HG02642 (cell line): Measurements from ENCODE around the gene FANCC.
A peak's percentile ranks its signal among the peaks of the same experiment; 100 is the strongest.

Experiments used
- ATAC-seq: cut with Tn5 transposase; IDR thresholded peaks from one replicate; pipeline ENCODE4 v1.9.1; 2021; ENCODE audit warnings: mild to moderate bottlenecking; ENCODE audit not compliant: unreplicated experiment, poor library complexity

Gene FANCC

GRCh38 chr9:95157481-95158151 lies 159.9 kb downstream of the FANCC start:
- ATAC-seq = peak; percentile 80

GRCh38 chr9:95156074-95156473 lies 161.4 kb downstream of the FANCC start:
- no peak for ATAC-seq

- no peak for ATAC-seq
Observed at GRCh38 chr9:95155220-95155619, 162.3 kb downstream of the FANCC start.

DNA sequence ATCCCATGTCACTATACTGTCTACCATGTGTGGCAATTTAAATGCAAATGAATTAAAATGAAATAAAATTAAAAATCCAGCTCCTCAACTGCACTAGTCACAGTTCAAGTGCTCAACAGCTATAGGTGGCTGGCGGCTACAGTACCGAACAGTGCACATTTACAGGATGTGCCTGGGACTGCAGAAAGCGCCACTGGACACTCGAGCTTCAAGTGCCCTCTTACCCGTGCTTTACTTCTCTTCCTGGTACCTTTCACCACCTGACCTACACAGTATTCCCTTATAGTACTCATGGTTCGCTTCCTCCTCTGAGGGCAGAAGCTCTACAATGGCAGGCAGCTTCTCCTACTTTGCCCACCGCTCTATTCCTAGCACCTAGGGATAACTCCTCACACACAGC lies 166.6 kb downstream of the FANCC start:
- ATAC-seq = no peak

GRCh38 chr9:95148208-95148520 lies 169.3 kb downstream of the FANCC start:
- no peak for ATAC-seq

DNA sequence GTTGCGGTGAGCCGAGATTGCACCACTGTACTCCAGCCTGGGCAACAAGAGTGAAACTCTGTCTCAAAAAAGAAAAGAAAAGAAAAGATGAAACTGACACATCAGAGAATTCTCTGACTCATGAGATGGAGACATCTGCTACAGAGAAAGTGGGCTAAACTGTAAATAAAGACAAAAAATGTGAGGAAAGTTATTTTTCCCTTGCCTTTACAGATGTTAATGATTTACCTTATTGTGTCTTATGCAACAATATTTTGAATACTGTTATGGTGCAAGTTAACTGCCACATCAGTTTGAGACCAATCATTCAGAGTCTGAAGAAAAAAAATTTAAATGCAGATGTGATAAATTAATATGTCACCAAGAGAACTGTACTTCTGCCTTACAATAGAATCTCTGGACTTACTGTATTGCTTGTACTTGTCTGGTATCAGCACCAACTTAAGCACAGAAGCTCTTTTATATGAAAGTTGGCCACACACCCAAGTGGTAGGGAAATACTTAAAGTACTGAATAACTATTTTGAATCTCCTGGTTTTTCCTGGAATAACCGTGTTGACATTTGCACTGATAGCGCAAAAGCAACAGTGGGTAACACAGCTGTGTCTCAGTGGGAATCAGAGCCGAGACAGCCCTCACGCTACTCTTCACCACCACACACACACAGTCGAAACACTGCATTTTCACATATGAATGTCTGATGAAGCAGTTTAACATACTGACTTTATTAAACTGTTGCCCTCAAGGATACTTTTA lies 169.9 kb downstream of the FANCC start:
- ATAC-seq = no peak

DNA sequence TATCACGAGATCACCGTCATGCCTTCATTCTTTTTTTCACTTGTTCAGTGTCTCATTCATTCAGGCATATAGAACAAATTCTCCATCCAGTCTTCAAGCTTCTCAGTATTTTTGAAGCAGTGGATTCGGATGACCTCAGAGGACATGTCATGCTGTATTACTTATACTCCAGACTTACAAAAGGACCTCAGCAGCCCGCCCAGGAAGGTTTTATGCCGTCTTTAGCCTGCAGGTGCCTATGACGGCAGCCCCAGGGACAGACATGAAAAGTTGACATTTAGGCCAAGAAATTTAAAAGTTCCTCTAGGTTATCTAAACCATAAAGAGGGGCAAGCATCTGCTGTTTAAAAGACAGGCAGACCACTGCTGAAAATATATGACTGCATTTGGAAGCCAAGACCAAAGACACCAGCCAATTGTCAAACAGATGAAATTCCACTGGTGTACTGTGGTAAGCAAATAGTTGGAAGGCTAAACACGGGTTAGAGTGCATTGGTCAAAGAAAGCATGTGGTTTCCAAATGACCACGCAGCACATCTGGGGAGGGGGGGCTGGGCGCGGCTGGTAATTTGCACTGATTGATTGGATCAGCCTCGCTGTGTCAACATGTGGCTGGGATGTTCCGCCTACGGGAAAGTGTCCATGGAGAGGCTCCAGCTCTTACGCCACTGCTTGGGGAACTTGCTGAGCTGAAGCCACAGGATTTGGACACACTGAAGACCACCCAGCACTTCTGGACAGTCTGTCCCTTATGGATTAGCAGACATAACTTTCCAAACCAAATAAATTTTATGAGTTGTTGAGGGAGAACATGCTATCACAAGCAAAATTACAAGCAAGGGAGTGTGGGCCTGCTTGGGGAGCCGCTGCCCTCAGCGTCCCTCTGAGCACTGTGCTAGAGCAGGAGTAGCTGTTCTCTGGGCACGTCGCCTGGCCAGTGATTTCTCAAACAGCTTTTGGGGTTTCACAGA lies 173.6 kb downstream of the FANCC start:
- ATAC-seq = no peak

- ATAC-seq = no peak
Observed at GRCh38 chr9:95142728-95143127, 174.8 kb downstream of the FANCC start.

DNA sequence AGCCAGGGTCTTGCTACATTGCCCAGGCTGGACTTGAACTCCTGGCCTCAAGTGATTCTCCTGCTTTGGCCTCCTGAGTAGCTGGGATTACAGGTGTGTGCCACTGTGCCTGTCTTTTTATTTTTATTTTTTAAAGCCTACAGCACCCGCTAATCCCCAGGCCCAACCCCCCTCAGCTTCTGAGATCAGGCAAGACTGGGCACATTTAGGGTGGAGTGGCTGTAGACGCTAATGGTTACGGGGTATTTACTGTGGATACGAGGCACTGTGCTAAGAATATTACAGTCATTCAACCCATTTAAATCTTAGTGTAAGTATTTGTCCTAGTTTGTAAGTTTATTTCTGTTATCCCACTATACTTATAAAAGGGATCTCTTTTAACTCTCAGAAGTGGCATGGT lies 175.2 kb downstream of the FANCC start:
- no peak for ATAC-seq

DNA sequence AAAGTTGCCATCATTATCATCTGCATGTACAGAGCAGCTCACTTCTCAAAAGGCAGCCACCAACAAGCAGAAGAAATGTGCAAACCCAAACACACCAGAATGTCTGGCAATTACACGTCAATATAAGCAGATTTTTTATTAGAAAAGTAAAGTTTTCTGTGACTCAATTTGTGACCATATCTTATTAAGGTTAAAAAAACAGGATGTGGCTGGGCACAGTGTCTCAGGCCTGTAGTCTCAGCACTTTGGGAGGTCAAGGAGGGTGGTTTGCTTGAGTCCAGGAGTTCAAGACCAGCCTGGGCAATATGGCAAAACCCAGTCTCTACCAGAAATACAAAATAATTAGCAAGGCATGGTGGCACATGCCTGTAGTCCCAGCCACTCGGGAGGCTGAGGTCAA lies 176.7 kb downstream of the FANCC start:
- ATAC-seq = no peak

DNA sequence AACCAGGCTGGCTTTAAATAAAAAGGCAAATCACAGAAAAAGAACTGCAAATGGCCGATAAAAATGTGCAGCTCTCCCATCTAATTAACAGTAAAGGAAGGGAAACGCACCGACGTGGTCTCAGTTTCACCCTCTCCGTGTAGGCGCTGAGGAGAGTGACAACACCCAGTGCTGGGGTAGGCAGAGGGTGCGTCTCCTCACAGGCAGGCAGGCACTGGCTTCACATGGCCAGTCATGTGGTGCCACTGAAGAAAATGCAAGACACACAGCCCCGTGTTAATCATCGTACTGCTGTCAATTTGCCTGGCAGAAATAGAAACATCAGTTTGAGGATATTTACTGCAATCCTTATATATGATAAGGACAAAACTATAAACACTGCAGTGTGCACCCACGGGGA lies 178.4 kb downstream of the FANCC start:
- no peak for ATAC-seq

- no peak for ATAC-seq
Observed at GRCh38 chr9:95138474-95138873, 179.0 kb downstream of the FANCC start.

DNA sequence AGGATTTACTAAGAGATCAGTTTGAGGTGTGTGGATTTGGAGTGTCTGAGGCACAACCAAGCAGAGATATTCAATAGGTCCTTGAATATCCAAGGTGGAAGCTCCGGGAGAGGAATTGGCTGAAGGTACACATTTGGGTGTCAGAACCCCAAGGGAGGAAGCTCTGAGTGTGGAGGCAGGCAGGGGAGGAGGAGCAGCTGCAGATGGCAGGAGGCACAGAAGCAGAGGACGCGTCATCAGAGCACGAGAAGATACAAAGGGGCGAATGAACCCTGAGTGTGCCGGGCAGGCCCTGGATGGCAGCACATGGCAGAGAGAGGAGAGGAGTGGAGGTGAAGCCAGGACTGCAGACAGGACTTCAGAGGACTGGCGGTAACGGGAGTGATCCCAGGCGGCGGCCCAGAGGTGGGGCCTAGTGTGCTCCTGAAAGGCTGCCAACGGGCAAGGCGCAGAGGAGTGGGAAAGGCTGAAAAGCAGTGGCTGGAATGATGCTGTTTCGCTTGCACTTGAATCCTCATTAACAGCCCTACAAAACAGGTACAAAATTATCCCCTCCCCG lies 179.8 kb downstream of the FANCC start:
- ATAC-seq = no peak

- no peak for ATAC-seq
Observed at GRCh38 chr9:95135756-95136155, 181.8 kb downstream of the FANCC start.

- ATAC-seq = no peak
Observed at GRCh38 chr9:95134457-95134881, 183.0 kb downstream of the FANCC start.

DNA sequence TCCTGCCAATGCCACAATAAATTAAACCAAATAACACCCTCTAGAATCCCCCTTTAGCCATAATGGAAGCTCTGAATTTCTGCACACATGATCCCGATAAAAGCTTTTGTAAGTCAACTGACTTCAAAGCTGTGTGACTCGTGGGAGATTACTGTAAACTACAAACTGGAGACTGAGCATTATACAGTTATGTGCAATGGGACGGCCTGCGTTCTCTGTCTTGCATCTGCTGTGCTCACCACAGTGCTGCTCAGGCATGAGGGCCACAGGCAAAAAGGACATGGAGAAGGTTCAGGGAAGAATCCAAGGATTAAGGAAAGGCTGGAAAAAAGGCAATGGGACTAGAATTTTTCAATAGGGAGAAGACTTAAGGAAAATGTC lies 184.2 kb downstream of the FANCC start:
- no peak for ATAC-seq

- ATAC-seq = no peak
Observed at GRCh38 chr9:95132366-95133324, 184.9 kb downstream of the FANCC start.

- ATAC-seq = no peak
Observed at GRCh38 chr9:95131023-95131943, 186.2 kb downstream of the FANCC start.

DNA sequence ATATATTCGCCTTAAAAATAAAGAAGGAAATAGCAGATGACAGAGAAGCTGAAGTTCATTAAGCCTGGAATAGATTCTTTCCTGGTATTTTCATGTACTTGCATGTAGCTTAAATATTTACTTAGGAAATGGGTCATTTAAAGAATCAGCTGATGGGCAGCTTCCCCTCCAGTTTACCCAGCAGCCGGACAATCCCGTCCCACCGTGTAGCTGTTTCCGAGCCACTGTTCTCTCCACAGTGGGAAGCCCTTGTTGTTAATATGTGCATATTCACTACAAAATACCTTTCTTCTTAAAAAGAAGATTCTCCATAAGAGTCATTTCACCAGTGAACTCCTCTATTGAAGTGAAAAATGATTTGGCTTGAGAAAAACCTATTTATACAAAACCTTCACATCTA lies 187.0 kb downstream of the FANCC start:
- no peak for ATAC-seq
